GM12864 (cell line): ENCODE data around the gene HS2ST1.

Experiments
- DNase-seq: peaks from one replicate; pipeline ENCODE4 v3.0.0-alpha.2; 2011; ENCODE audit warnings: low read depth
- H3K4me3 ChIP-seq: 2 replicates; pipeline ENCODE4 v1.5.1; 2011; ENCODE audit warnings: mild to moderate bottlenecking, low read depth, low read length, control low read depth
- CTCF ChIP-seq: IDR thresholded peaks from 2 replicates; pipeline ENCODE4 v1.5.1; 2011; ENCODE audit warnings: low read depth, mild to moderate bottlenecking, moderate library complexity, low read length, control low read depth, inconsistent platforms; ENCODE audit errors: missing control alignments

Gene HS2ST1

GRCh38 chr1:87104945-87105344 is 190.5 kb downstream of the HS2ST1 start:
- no peak for DNase-seq
- TF ChIP-seq CTCF: no peak
- H3K4me3 ChIP-seq: no peak overlapping the region

DNA sequence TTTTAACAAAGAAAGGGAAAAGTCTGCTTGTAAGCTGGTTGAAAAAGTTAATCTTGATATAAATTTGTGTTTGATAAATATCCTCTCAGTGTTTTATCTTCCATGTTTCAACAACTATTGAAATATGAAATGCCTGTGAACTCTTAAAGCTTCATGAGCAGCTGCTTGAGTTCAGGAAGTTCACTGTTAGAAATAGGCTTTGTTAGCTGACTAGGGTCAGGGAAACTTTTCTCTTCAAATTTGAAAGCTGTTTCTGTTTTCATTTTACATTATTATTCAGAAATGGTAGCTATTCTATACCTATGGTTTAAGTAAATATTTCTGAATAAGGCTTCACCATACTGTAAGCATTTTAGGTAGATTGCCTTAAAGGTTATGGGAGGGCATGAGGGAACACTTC is 191.7 kb downstream of the HS2ST1 start:
- no peak for DNase-seq
- no peak overlapping the region for H3K4me3 ChIP-seq
- no peak for TF ChIP-seq CTCF

GRCh38 chr1:87106867-87107266 is 192.4 kb downstream of the HS2ST1 start:
- H3K4me3 ChIP-seq: no peak overlapping the region
- no peak for TF ChIP-seq CTCF
- no peak for DNase-seq

DNA sequence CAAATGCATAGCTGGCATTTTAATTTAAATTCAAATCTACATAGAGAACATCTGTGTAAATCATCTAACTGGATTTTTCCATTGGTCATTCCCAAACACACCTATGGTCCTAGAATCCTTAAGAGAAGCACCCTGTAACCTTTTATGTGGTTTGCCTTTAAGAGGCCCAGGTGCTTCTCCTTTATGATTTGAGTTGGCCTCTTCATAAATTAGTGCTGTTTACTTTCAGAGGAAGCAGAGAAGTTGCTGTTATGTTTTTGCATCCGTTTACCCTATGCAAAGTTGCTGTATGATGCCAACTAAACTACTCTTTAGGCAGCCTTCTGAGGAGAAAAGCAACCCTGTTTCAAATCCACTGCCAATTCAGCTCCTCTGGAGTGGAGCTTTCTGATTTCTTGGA is 193.8 kb downstream of the HS2ST1 start:
- TF ChIP-seq CTCF: no peak
- no peak for DNase-seq
- no peak overlapping the region for H3K4me3 ChIP-seq

GRCh38 chr1:87108814-87109411 is 194.5 kb downstream of the HS2ST1 start:
- H3K4me3 ChIP-seq: no peak overlapping the region
- no peak for TF ChIP-seq CTCF
- no peak for DNase-seq

DNA sequence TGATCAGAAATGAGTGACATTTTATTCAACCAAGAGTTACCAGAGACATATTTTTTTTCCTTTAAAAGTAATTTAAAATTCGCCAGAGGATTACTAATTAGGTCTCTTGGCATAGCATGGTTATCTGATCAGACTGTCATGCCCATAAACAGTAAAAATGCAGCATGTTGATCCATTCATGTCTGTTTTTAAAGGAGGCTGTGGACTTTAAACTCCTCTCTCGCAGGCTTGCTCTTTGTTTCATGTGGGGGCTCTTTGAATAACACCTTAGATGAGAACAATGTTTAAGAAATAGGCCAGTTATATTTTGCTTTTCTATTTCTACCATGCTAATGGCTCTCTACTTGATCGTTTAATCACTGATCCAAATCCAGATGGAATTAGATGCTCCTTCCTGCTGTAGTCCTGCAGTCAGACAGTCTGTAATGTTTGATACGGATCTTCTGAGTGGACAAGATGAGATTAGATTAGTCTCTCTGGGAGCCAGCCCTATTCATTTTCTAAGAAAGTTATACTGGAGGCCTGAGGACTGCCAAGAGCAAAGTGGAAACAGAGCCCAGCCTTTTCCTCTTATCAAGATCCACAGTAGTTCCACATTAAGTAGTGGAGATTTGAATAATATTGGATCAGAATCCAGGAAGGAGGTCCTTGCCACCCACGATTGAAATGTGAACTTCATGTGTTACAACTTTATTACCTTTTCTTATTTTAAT is 197.4 kb downstream of the HS2ST1 start:
- no peak for DNase-seq
- H3K4me3 ChIP-seq: no peak overlapping the region
- no peak for TF ChIP-seq CTCF

DNA sequence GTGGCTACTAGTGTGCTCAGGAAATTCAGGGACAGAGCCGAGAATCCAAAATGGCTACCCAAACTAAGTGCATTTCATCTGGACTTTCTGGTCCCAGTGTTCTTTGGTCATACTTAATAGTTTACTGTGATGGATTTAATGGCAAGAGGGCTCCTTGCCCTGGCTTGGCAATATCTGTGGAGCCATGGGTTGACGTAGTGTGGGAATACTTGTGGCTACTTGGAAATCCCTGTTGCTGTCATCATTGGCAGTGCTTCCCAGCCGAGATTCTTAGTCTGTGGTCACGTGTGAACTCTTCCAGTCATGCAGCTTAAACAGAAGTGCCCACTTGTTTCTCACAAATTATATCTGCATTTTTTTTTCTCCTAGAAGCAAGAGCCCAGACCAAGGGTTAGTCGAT is 198.9 kb downstream of the HS2ST1 start:
- no peak for TF ChIP-seq CTCF
- DNase-seq: no peak

More for the DNA sequence above, 198.9 kb downstream of the HS2ST1 start:
- H3K4me3 ChIP-seq: no peak overlapping the region
